H9 (cell line): ENCODE measurements around the gene STK32B. TPM values are rescaled to one million over a fixed set of nuclear protein-coding genes. Genes with fewer than 3 reads are reported as not detected.

Experiments used
- DNase-seq: peaks from one replicate; pipeline ENCODE4 v3.0.0-alpha.2; 2017
- H2AFZ ChIP-seq: one replicate; pipeline ENCODE4 v1.6.1; 2013; ENCODE audit warnings: mild to moderate bottlenecking, low read length, control low read depth, moderate library complexity
- H2AK5ac ChIP-seq: 2 replicates; pipeline ENCODE4 v1.6.1; 2013; ENCODE audit warnings: low read length, control low read depth, mixed read lengths; ENCODE audit not compliant: insufficient read length
- H2BK120ac ChIP-seq: one replicate; pipeline ENCODE4 v1.6.1; 2013; ENCODE audit warnings: low read depth, mild to moderate bottlenecking, low read length, control low read depth, inconsistent platforms; ENCODE audit not compliant: poor library complexity, severe bottlenecking
- H2BK12ac ChIP-seq: 2 replicates; pipeline ENCODE4 v1.6.1; 2013; ENCODE audit warnings: low read length, control low read depth, mixed read lengths, low read depth; ENCODE audit not compliant: insufficient read length
- H2BK15ac ChIP-seq: 2 replicates; pipeline ENCODE4 v1.6.1; 2013; ENCODE audit warnings: low read depth, low read length, control low read depth
- H2BK20ac ChIP-seq: one replicate; pipeline ENCODE4 v1.6.1; 2013; ENCODE audit warnings: low read depth, mild to moderate bottlenecking, low read length, control low read depth, inconsistent platforms; ENCODE audit not compliant: poor library complexity, severe bottlenecking
- H2BK5ac ChIP-seq: 2 replicates; pipeline ENCODE4 v1.6.1; 2013; ENCODE audit warnings: low read length, control low read depth, mixed read lengths; ENCODE audit not compliant: insufficient read length
- H3K14ac ChIP-seq: 2 replicates; pipeline ENCODE4 v1.6.1; 2013; ENCODE audit warnings: low read length, control low read depth; ENCODE audit not compliant: insufficient read depth
- H3K18ac ChIP-seq: 2 replicates; pipeline ENCODE4 v1.6.1; 2013; ENCODE audit warnings: low read depth, mild to moderate bottlenecking, mixed read lengths, low read length, control low read depth; ENCODE audit not compliant: insufficient read length
- H3K23ac ChIP-seq: 2 replicates; pipeline ENCODE4 v1.6.1; 2013; ENCODE audit warnings: low read length, control low read depth, mixed read lengths, low read depth; ENCODE audit not compliant: insufficient read length
- H3K23me2 ChIP-seq: 2 replicates; pipeline ENCODE4 v1.6.1; 2013; ENCODE audit warnings: low read depth, mild to moderate bottlenecking, mixed read lengths, low read length, control low read depth; ENCODE audit not compliant: insufficient read length, poor library complexity, severe bottlenecking
- H3K27ac ChIP-seq: 2 replicates; pipeline ENCODE4 v1.5.1; 2013; ENCODE audit warnings: low read length, control low read depth, mixed read lengths, low read depth; ENCODE audit not compliant: insufficient read length
- H3K27me3 ChIP-seq: 2 replicates; pipeline ENCODE4 v1.6.1; 2013; ENCODE audit warnings: low read length, control low read depth, inconsistent platforms; ENCODE audit not compliant: insufficient read depth
- H3K4ac ChIP-seq: 2 replicates; pipeline ENCODE4 v1.6.1; 2013; ENCODE audit warnings: low read depth, mild to moderate bottlenecking, control low read depth, inconsistent platforms, low read length, moderate library complexity
- H3K4me1 ChIP-seq: 2 replicates; pipeline ENCODE4 v1.6.1; 2013; ENCODE audit warnings: low read length, control low read depth, inconsistent platforms; ENCODE audit not compliant: insufficient read depth
- H3K4me2 ChIP-seq: 2 replicates; pipeline ENCODE4 v1.6.1; 2013; ENCODE audit warnings: low read length, control low read depth, mixed read lengths; ENCODE audit not compliant: insufficient read length, insufficient read depth
- H3K56ac ChIP-seq: 2 replicates; pipeline ENCODE4 v1.6.1; 2013; ENCODE audit warnings: low read depth, mild to moderate bottlenecking, mixed read lengths, low read length, control low read depth; ENCODE audit not compliant: insufficient read length
- H3K79me1 ChIP-seq: 2 replicates; pipeline ENCODE4 v1.6.1; 2013; ENCODE audit warnings: low read depth, mild to moderate bottlenecking, moderate library complexity, low read length, control low read depth, inconsistent platforms; ENCODE audit not compliant: insufficient read depth, poor library complexity, severe bottlenecking
- H3K79me2 ChIP-seq: 2 replicates; pipeline ENCODE4 v1.6.1; 2013; ENCODE audit warnings: low read length, control low read depth, inconsistent platforms; ENCODE audit not compliant: insufficient read depth
- H3K9ac ChIP-seq: 2 replicates; pipeline ENCODE4 v1.6.1; 2013; ENCODE audit warnings: low read length, control low read depth, mixed read lengths; ENCODE audit not compliant: insufficient read length; ENCODE audit errors: extremely low read depth
- H3K9me3 ChIP-seq: one replicate; pipeline ENCODE4 v1.6.1; 2013; ENCODE audit warnings: low read depth, low read length, inconsistent platforms; ENCODE audit not compliant: control insufficient read depth
- H3T11ph ChIP-seq: one replicate; pipeline ENCODE4 v1.6.1; 2013; ENCODE audit warnings: mild to moderate bottlenecking, low read length, control low read depth, inconsistent platforms
- H4K20me1 ChIP-seq: one replicate; pipeline ENCODE4 v1.6.1; 2013; ENCODE audit not compliant: control insufficient read depth, insufficient read length, insufficient read depth
- H4K5ac ChIP-seq: 2 replicates; pipeline ENCODE4 v1.6.1; 2013; ENCODE audit warnings: low read depth, mild to moderate bottlenecking, mixed read lengths, low read length, control low read depth; ENCODE audit not compliant: insufficient read length
- H4K8ac ChIP-seq: replicated peaks from 2 replicates; pipeline ENCODE4 v1.6.1; 2013; ENCODE audit warnings: low read length, control low read depth, mixed read lengths, low read depth; ENCODE audit not compliant: insufficient read length
- H4K91ac ChIP-seq: 2 replicates; pipeline ENCODE4 v1.6.1; 2013; ENCODE audit warnings: low read depth, mild to moderate bottlenecking, moderate library complexity, mixed read lengths, low read length, control low read depth; ENCODE audit not compliant: insufficient read length
- H3K27ac Mint-ChIP-seq, 3 experiments: 2 replicates in 2 of 3; 3 replicates in 1 of 3; pipeline ENCODE4 v1.8.0; 2020 to 2021; ENCODE audit warnings: mixed read lengths in 3 of 3, mild to moderate bottlenecking in 1 of 3, moderate library complexity in 1 of 3
- H3K27me3 Mint-ChIP-seq: 2 replicates; pipeline ENCODE4 v1.8.0; 2021; ENCODE audit warnings: low read depth, mild to moderate bottlenecking, moderate library complexity, mixed read lengths
- H3K36me3 Mint-ChIP-seq, 3 experiments: 2 replicates in 2 of 3; 3 replicates in 1 of 3; pipeline ENCODE4 v1.8.0; 2020 to 2021; ENCODE audit warnings: low read depth in 3 of 3, mixed read lengths in 3 of 3; ENCODE audit not compliant: insufficient read depth in 1 of 3
- H3K4me1 Mint-ChIP-seq, 2 experiments: 2 replicates each; pipeline ENCODE4 v1.8.0; 2020; ENCODE audit warnings: mixed read lengths in 2 of 2
- H3K4me3 Mint-ChIP-seq, 2 experiments: 2 replicates in 1 of 2; 3 replicates in 1 of 2; pipeline ENCODE4 v1.8.0; 2020 to 2021; ENCODE audit warnings: mild to moderate bottlenecking in 2 of 2, mixed read lengths in 2 of 2, moderate library complexity in 1 of 2
- H3K9me3 Mint-ChIP-seq, 2 experiments: 2 replicates in 1 of 2; 3 replicates in 1 of 2; pipeline ENCODE4 v1.8.0; 2020; ENCODE audit warnings: mild to moderate bottlenecking in 2 of 2, mixed read lengths in 2 of 2, moderate library complexity in 1 of 2
- CTCF ChIP-seq: fragments of 200-600 bp; sonication (generic); conservative IDR thresholded peaks from 3 replicates; pipeline ENCODE4 v1.8.0; 2021; ENCODE audit warnings: antibody characterized with exemption, mild to moderate bottlenecking
- WGBS: extraction: QIAGEN DNeasy Blood & Tissue Kit; methylation state at CpG from one replicate; pipeline ENCODE4 v1.1.7; 2013; ENCODE audit warnings: missing lambda C conversion rate, low lambda C conversion rate, mixed read lengths; ENCODE audit not compliant: insufficient read length; ENCODE audit errors: extremely low coverage; 5-methylcytosine and 5-hydroxymethylcytosine counted together
- total RNA-seq: library from RNA; stranded (reverse); gene quantifications from 2 replicates; pipeline ENCODE4 v1.2.1, GENCODE V29; 2021

The STK32B gene
- total RNA-seq, 1 experiment from 2014 or later = 1.0 TPM

GRCh38 chr4:5479518-5480060, 428.3 kb downstream of the STK32B start:
- H3T11ph ChIP-seq = no peak overlapping the region
- no peak overlapping the region for H2BK15ac ChIP-seq
- H4K8ac ChIP-seq = no peak overlapping the region
- H3K27me3 ChIP-seq = no peaks in the 10 kb centered on the region
- H3K9me3 ChIP-seq = no peaks in the 10 kb centered on the region
- no peak overlapping the region for H3K9ac ChIP-seq
- H4K5ac ChIP-seq = no peak overlapping the region
- no peak overlapping the region for H3K56ac ChIP-seq
- no peak overlapping the region for H3K27ac Mint-ChIP-seq
- H3K18ac ChIP-seq = no peak overlapping the region
- H2AK5ac ChIP-seq = no peak overlapping the region
- no peak overlapping the region for H3K4me3 Mint-ChIP-seq
- no peak for DNase-seq
- no peaks in the 10 kb centered on the region for H4K20me1 ChIP-seq
- H3K9me3 Mint-ChIP-seq = peaks cover 15 to 24% of the 10 kb centered on the region in 2 experiments; a peak in 4 of 5 replicates
- H2BK5ac ChIP-seq = no peak overlapping the region
- H3K27ac ChIP-seq = no peak overlapping the region
- no peaks in the 10 kb centered on the region for H3K79me1 ChIP-seq
- peaks cover 14% of the 10 kb centered on the region for H3K27me3 Mint-ChIP-seq
- no peak overlapping the region for H4K91ac ChIP-seq
- no peak for TF ChIP-seq CTCF
- no peak overlapping the region for H3K4me2 ChIP-seq
- H2BK12ac ChIP-seq = no peak overlapping the region
- no peak overlapping the region for H2AFZ ChIP-seq
- H3K4me1 Mint-ChIP-seq = peaks cover 9 to 12% of the 10 kb centered on the region in 2 experiments
- no CpG with 5 or more reads among the region's 4 CpGs for WGBS
- no peak overlapping the region for H3K23ac ChIP-seq
- no peaks in the 10 kb centered on the region for H3K23me2 ChIP-seq
- no peak overlapping the region for H3K4ac ChIP-seq
- H2BK120ac ChIP-seq = no peak overlapping the region
- H3K4me1 ChIP-seq = no peaks in the 10 kb centered on the region; the same call in 1 of the 2 replicates
- H3K79me2 ChIP-seq = no peaks in the 10 kb centered on the region
- peaks cover 0 to 8% (median 1%) of the 10 kb centered on the region in 3 experiments; a peak in 3 of 7 replicates for H3K36me3 Mint-ChIP-seq
- H3K14ac ChIP-seq = no peak overlapping the region
- no peak overlapping the region for H2BK20ac ChIP-seq
